Fibroblast of skin of abdomen (primary cell): ENCODE results near the gene ANXA7.
A peak's percentile ranks its signal among the peaks of the same experiment; 100 is the strongest.
"Not testable (repeated sequence)": the region's sequence is repeated elsewhere in the genome, so short reads cannot be mapped to it uniquely, and the experiment has no call there.

Experiments used
- DNase-seq: peaks from one replicate; pipeline ENCODE4 v3.0.0-alpha.2; 2013

The ANXA7 gene

GRCh38 chr10:73407495-73407894 lies 6.4 kb downstream of the ANXA7 start:
- DNase-seq: no peak

- DNase-seq: no peak
Measured at GRCh38 chr10:73406846-73407245, 7.0 kb downstream of the ANXA7 start.

- DNase-seq: no peak
Measured at GRCh38 chr10:73405556-73405955, 8.3 kb downstream of the ANXA7 start.

- no peak for DNase-seq
Measured at GRCh38 chr10:73404690-73405089, 9.2 kb downstream of the ANXA7 start.

- DNase-seq: no peak
Measured at GRCh38 chr10:73401636-73402035, 12.2 kb downstream of the ANXA7 start.

- no peak for DNase-seq
Measured at GRCh38 chr10:73399063-73399462, 14.8 kb downstream of the ANXA7 start.

- DNase-seq: no peak
Measured at GRCh38 chr10:73398024-73398423, 15.8 kb downstream of the ANXA7 start.

GRCh38 chr10:73394325-73394724 lies 19.5 kb downstream of the ANXA7 start:
- DNase-seq: not testable (repeated sequence)

GRCh38 chr10:73388228-73388627 lies 25.6 kb downstream of the ANXA7 start:
- no peak for DNase-seq

- no peak for DNase-seq
Measured at GRCh38 chr10:73386583-73386982, 27.3 kb downstream of the ANXA7 start.

- DNase-seq: no peak
Measured at GRCh38 chr10:73379064-73379748, 34.7 kb downstream of the ANXA7 start.

- no peak for DNase-seq
Measured at GRCh38 chr10:73376679-73377078, 37.2 kb downstream of the ANXA7 start.

GRCh38 chr10:73368238-73368637 lies 45.6 kb downstream of the ANXA7 start:
- no peak for DNase-seq

GRCh38 chr10:73366381-73367298 lies 47.2 kb downstream of the ANXA7 start:
- no peak for DNase-seq

GRCh38 chr10:73364964-73365363 lies 48.9 kb downstream of the ANXA7 start:
- no peak for DNase-seq

- DNase-seq: no peak
Measured at GRCh38 chr10:73359492-73359891, 54.4 kb downstream of the ANXA7 start.

GRCh38 chr10:73358331-73359279 lies 55.3 kb downstream of the ANXA7 start, which contains the start of gene CFAP70:
Gene CFAP70, minus strand, starts transcription at chr10:73358864. Its CDS starts 4,068 bp downstream, at chr10:73354796.
- DNase-seq: peak; percentile 96

GRCh38 chr10:73357821-73358220 lies 56.0 kb downstream of the ANXA7 start:
- no peak for DNase-seq

- DNase-seq: no peak
Measured at GRCh38 chr10:73357166-73357565, 56.7 kb downstream of the ANXA7 start.

- no peak for DNase-seq
Measured at GRCh38 chr10:73344269-73344668, 69.6 kb downstream of the ANXA7 start.

GRCh38 chr10:73340121-73340520 lies 73.7 kb downstream of the ANXA7 start:
- DNase-seq: no peak

GRCh38 chr10:73339436-73339835 lies 74.4 kb downstream of the ANXA7 start:
- DNase-seq: no peak
